Keratinocyte (primary cell): ENCODE data around the gene KIN. TPM values are rescaled to one million over a fixed set of nuclear protein-coding genes. Genes with fewer than 3 reads are reported as not detected.

ENCODE experiments used
- DNase-seq: peaks from one replicate; pipeline ENCODE4 v3.0.0-alpha.2; 2011; ENCODE audit warnings: low read depth, missing footprints, low spot score
- FAIRE-seq: peaks from 2 replicates; lab custom pipeline; 2011; peaks lifted over from hg19 to GRCh38; lab: Jason Lieb, UNC
- H2AFZ ChIP-seq: 2 replicates; pipeline ENCODE4 v1.6.0; 2012; ENCODE audit warnings: low read length, control low read depth, inconsistent platforms; ENCODE audit not compliant: control insufficient read depth
- H3K27ac ChIP-seq: 2 replicates; pipeline ENCODE4 v1.5.1; 2011; ENCODE audit warnings: low read length; ENCODE audit not compliant: control insufficient read depth, insufficient read depth
- H3K27me3 ChIP-seq: 3 replicates; pipeline ENCODE4 v1.6.0; 2011; ENCODE audit warnings: low read length; ENCODE audit not compliant: control insufficient read depth, insufficient read depth; ENCODE audit errors: extremely low read depth
- H3K36me3 ChIP-seq, 2 experiments: 2 replicates in 1 of 2; 3 replicates in 1 of 2; pipeline ENCODE4 v1.5.1; 2011; ENCODE audit warnings: low read length in 2 of 2, mild to moderate bottlenecking in 1 of 2; ENCODE audit not compliant: control insufficient read depth in 2 of 2, insufficient read depth in 2 of 2; ENCODE audit errors: extremely low read depth in 1 of 2
- H3K4me1 ChIP-seq: 3 replicates; pipeline ENCODE4 v1.5.1; 2011; ENCODE audit warnings: low read length; ENCODE audit not compliant: control insufficient read depth, insufficient read depth; ENCODE audit errors: extremely low read depth
- H3K4me2 ChIP-seq: 3 replicates; pipeline ENCODE4 v1.6.0; 2011; ENCODE audit warnings: low read depth, low read length; ENCODE audit not compliant: control insufficient read depth, insufficient read depth; ENCODE audit errors: extremely low read depth
- H3K4me3 ChIP-seq, 3 experiments: fragments of 200-600 bp in 1 of 3; sonication (generic) in 1 of 3; 2 replicates in 2 of 3; 3 replicates in 1 of 3; pipeline ENCODE4 v1.5.1; 2011 to 2016; ENCODE audit warnings: low read length in 3 of 3, mild to moderate bottlenecking in 3 of 3, control low read depth in 2 of 3, inconsistent platforms in 1 of 3, low read depth in 1 of 3, mixed read lengths in 1 of 3, mixed run types in 1 of 3, moderate library complexity in 1 of 3; ENCODE audit not compliant: control insufficient read depth in 2 of 3, insufficient read depth in 2 of 3; ENCODE audit errors: extremely low read depth in 1 of 3
- H3K79me2 ChIP-seq: 2 replicates; pipeline ENCODE4 v1.6.0; 2012; ENCODE audit warnings: low read length; ENCODE audit not compliant: control insufficient read depth, insufficient read depth
- H3K9ac ChIP-seq: 3 replicates; pipeline ENCODE4 v1.6.0; 2011; ENCODE audit warnings: low read length; ENCODE audit not compliant: control insufficient read depth, insufficient read depth; ENCODE audit errors: extremely low read depth
- H3K9me1 ChIP-seq: 3 replicates; pipeline ENCODE4 v1.6.0; 2011; ENCODE audit warnings: low read length; ENCODE audit not compliant: control insufficient read depth, insufficient read depth; ENCODE audit errors: extremely low read depth
- H3K9me3 ChIP-seq: 2 replicates; pipeline ENCODE4 v1.5.1; 2012; ENCODE audit warnings: low read depth, low read length; ENCODE audit not compliant: control insufficient read depth
- H4K20me1 ChIP-seq: 3 replicates; pipeline ENCODE4 v1.6.0; 2011; ENCODE audit warnings: low read length; ENCODE audit not compliant: control insufficient read depth, insufficient read depth; ENCODE audit errors: extremely low read depth
- CTCF ChIP-seq, 3 experiments: IDR thresholded peaks in 1 of 3; conservative IDR thresholded peaks in 1 of 3; optimal IDR thresholded peaks in 1 of 3; 2 replicates in 2 of 3; 3 replicates in 1 of 3; pipeline versions ENCODE3 to v1.5.1; 2011; ENCODE audit warnings: low read length in 3 of 3, mild to moderate bottlenecking in 3 of 3, moderate library complexity in 2 of 3, control low read depth in 1 of 3, inconsistent platforms in 1 of 3; ENCODE audit not compliant: insufficient read depth in 2 of 3; ENCODE audit errors: extremely low read depth in 1 of 3
- EZH2 ChIP-seq: IDR thresholded peaks from one replicate; pipeline ENCODE4 v1.6.1; 2012; ENCODE audit warnings: inconsistent platforms, mild to moderate bottlenecking, low read length, moderate library complexity
- dilution Hi-C: fragments of 300-500 bp; cut with MboI; formaldehyde crosslinking; loops from one replicate; pipeline ENCODE4 v1.7.0; 2020; ENCODE audit warnings: low sequenced_read_pairs; ENCODE audit not compliant: extremely low pct_ligation_motif_present
- polyA minus RNA-seq, 3 experiments: library from RNA; depleted of rRNA, polyadenylated mRNA; stranded (reverse); fragments of >200 nt; gene quantifications; 1 replicate in 1 of 3; 2 replicates in 1 of 3; 3 replicates in 1 of 3; pipeline ENCODE4 v1.2.3, GENCODE V29; 2011
- polyA plus RNA-seq, 5 experiments: library from polyadenylated mRNA; depleted of rRNA in 3 of 5; stranded (reverse) in 3 of 5; stranded (forward) in 1 of 5; unstranded in 1 of 5; fragments of >200 nt; gene quantifications; 1 replicate in 1 of 5; 2 replicates in 3 of 5; 3 replicates in 1 of 5; pipeline versions ENCODE4 v1.2.1 to v1.2.3, GENCODE V29; 2011 to 2012; ENCODE audit warnings: missing spikeins in 2 of 5, low read depth in 1 of 5, low replicate concordance in 1 of 5

The KIN gene
- polyA plus RNA-seq = 4.4 to 15.1 TPM (median 6.2 TPM) in 3 replicates
- 35.0 TPM for polyA plus RNA-seq (2011; ENCODE audit: low read depth)
- 5.4 and 8.9 TPM in 2 replicates for polyA plus RNA-seq (2011; cell fraction: cytosol; rRNA removed)
- 7.2 and 15.7 TPM in 2 replicates for polyA plus RNA-seq (2011; cell fraction: nucleus; rRNA removed)
- 10.3 and 10.6 TPM in 2 replicates for polyA plus RNA-seq (2012; ENCODE audit: low replicate concordance)
- 0.33 to 4.1 TPM (median 1.8 TPM) in 3 replicates for polyA minus RNA-seq
- polyA minus RNA-seq (2011; cell fraction: cytosol; rRNA and poly(A)+ RNA removed) = 1.9 TPM
- polyA minus RNA-seq (2011; cell fraction: nucleus; rRNA and poly(A)+ RNA removed) = 3.8 and 5.3 TPM in 2 replicates

- peaks cover 2 to 13% of the 10 kb centered on the region in 2 experiments for H3K36me3 ChIP-seq
- H3K9ac ChIP-seq = peak within 1 kb of the TSS; percentile 94
- H3K27me3 ChIP-seq = no peaks in the 10 kb centered on the region
- FAIRE-seq = peak; percentile 62
- H4K20me1 ChIP-seq = peaks cover 16% of the 10 kb centered on the region
- peak within 1 kb of the TSS; percentile 99 for H2AFZ ChIP-seq
- peaks cover 32% of the 10 kb centered on the region for H3K4me1 ChIP-seq
- peak within 1 kb of the TSS; percentile 88 for H3K27ac ChIP-seq
- peak within 1 kb of the TSS; percentile 98 to 100 (median 98) for H3K4me3 ChIP-seq
- H3K4me2 ChIP-seq = peak within 1 kb of the TSS; percentile 94
- no peak for TF ChIP-seq EZH2
- peaks cover 2% of the 10 kb centered on the region for H3K9me1 ChIP-seq
- H3K79me2 ChIP-seq = peaks cover 97% of the 10 kb centered on the region
- no peaks in the 10 kb centered on the region for H3K9me3 ChIP-seq
- DNase-seq = peak; percentile 79
- dilution Hi-C loops = no loop called here
These were observed at the start of gene KIN, which contains the start of gene ATP5F1C for GRCh38 chr10:7787857-7788638. Gene KIN (minus strand): TSS chr10:7787993. CDS start chr10:7787933, 60 bp downstream. Gene ATP5F1C (plus strand): TSS chr10:7788177. CDS start chr10:7788208, 31 bp downstream.

GRCh38 chr10:7836571-7836970 lies 48.8 kb upstream of the KIN start:
- FAIRE-seq (no peak), DNase-seq (no peak)
- TF ChIP-seq CTCF (optimal IDR thresholded peaks at IDR 0.05 in 1 of 3, IDR thresholded peaks at IDR 0.05 in 1 of 3, conservative IDR thresholded peaks at IDR 0.05 in 1 of 3; ENCODE audit: extremely low read depth in 1 of 3, insufficient read depth in 2 of 3, low read length in 3 of 3) = no peak
- TF ChIP-seq EZH2 = no peak
- H3K27ac ChIP-seq = no peak overlapping the region
- dilution Hi-C loops = no loop called here
- H3K9me1 ChIP-seq = no peaks in the 10 kb centered on the region
- no peaks in the 10 kb centered on the region for H3K4me1 ChIP-seq
- H4K20me1 ChIP-seq = no peaks in the 10 kb centered on the region
- no peaks in the 10 kb centered on the region for H3K36me3 ChIP-seq
- no peak overlapping the region for H2AFZ ChIP-seq
- peaks cover 23% of the 10 kb centered on the region for H3K79me2 ChIP-seq
- H3K4me2 ChIP-seq = no peak overlapping the region
- no peak overlapping the region for H3K9ac ChIP-seq
- no peak overlapping the region for H3K4me3 ChIP-seq
- H3K9me3 ChIP-seq = no peaks in the 10 kb centered on the region
- H3K27me3 ChIP-seq = no peaks in the 10 kb centered on the region
